A673 (cell line): ENCODE results near the gene HS6ST3. TPM values are rescaled to one million over a fixed set of nuclear protein-coding genes. Genes with fewer than 3 reads are reported as not detected.

Experiments
- BruUV-seq: library from RNA; stranded (reverse); fragments of 400-500 nt; replicated peaks from 2 replicates; lab custom pipeline; 2021; lab: Mats Ljungman, UMichigan
- CTCF ChIA-PET: fragments of 300-600 bp; sonication (Branson Sonifier 250); formaldehyde crosslinking; loops from one replicate; lab custom pipeline; 2022; ENCODE audit warnings: antibody characterized with exemption; lab: Charles Lee
- POLR2A ChIA-PET: fragments of 300-600 bp; sonication (Branson Sonifier 250); formaldehyde crosslinking; loops from one replicate; lab custom pipeline; 2022; ENCODE audit warnings: antibody characterized with exemption; ENCODE audit not compliant: low non-redundant PET; lab: Charles Lee
- DNase-seq: peaks from one replicate; pipeline ENCODE4 v3.0.0-alpha.2; 2015; ENCODE audit warnings: low spot score
- H3K27ac ChIP-seq: fragments of 200-600 bp; sonication (generic); 2 replicates; pipeline ENCODE4 v1.5.1; 2016; ENCODE audit warnings: mixed run types, low read depth, mild to moderate bottlenecking, mixed read lengths, antibody characterized with exemption, low read length; ENCODE audit not compliant: poor library complexity, severe bottlenecking
- H3K27me3 ChIP-seq: fragments of 200-600 bp; sonication (generic); replicated peaks from 2 replicates; pipeline ENCODE4 v1.6.1; 2017; ENCODE audit warnings: mixed run types, low read depth, mild to moderate bottlenecking, mixed read lengths, antibody characterized with exemption, low read length; ENCODE audit not compliant: insufficient read depth, poor library complexity
- H3K36me3 ChIP-seq: fragments of 200-600 bp; sonication (generic); 2 replicates; pipeline ENCODE4 v1.6.1; 2016; ENCODE audit warnings: mixed run types, mild to moderate bottlenecking, mixed read lengths, antibody characterized with exemption, low read length; ENCODE audit not compliant: insufficient read depth, poor library complexity, severe bottlenecking
- H3K4me1 ChIP-seq: fragments of 200-600 bp; sonication (generic); 2 replicates; pipeline ENCODE4 v1.6.1; 2017; ENCODE audit warnings: mixed run types, mild to moderate bottlenecking, mixed read lengths, antibody characterized with exemption, low read length; ENCODE audit not compliant: insufficient read depth, poor library complexity, severe bottlenecking
- H3K4me3 ChIP-seq: fragments of 200-600 bp; sonication (generic); 2 replicates; pipeline ENCODE4 v1.5.1; 2016; ENCODE audit warnings: low read depth, mixed run types, mild to moderate bottlenecking, mixed read lengths, low read length; ENCODE audit not compliant: poor library complexity, severe bottlenecking
- H3K9me3 ChIP-seq: fragments of 200-600 bp; sonication (generic); 2 replicates; pipeline ENCODE4 v1.6.1; 2016; ENCODE audit warnings: mixed run types, low read depth, mild to moderate bottlenecking, mixed read lengths, antibody characterized with exemption, low read length; ENCODE audit not compliant: poor library complexity, severe bottlenecking
- CTCF ChIP-seq: fragments of 300-800, 200-600 bp; sonication (generic); conservative IDR thresholded peaks from 2 replicates; pipeline ENCODE4 v1.5.1; 2017; ENCODE audit warnings: low read depth, mild to moderate bottlenecking, antibody characterized with exemption, low read length, moderate library complexity, mixed read lengths
- EZH2 ChIP-seq: fragments of 200-600 bp; sonication (generic); IDR thresholded peaks from 2 replicates; pipeline ENCODE4 v1.6.1; 2017; ENCODE audit warnings: borderline replicate concordance, low read depth, mild to moderate bottlenecking, mixed read lengths, antibody characterized with exemption, low read length; ENCODE audit not compliant: poor library complexity, severe bottlenecking
- intact Hi-C: fragments of 100-400 bp; cut with micrococcal nuclease; formaldehyde crosslinking; loops from one replicate; pipeline ENCODE4 v1.10.0; 2022; ENCODE audit not compliant: unreplicated experiment
- total RNA-seq: library from RNA; stranded (reverse); gene quantifications from 2 replicates; pipeline ENCODE4 v1.2.3, GENCODE V29; 2021

Gene HS6ST3
- total RNA-seq, 1 experiment from 2014 or later, result not detected

DNA sequence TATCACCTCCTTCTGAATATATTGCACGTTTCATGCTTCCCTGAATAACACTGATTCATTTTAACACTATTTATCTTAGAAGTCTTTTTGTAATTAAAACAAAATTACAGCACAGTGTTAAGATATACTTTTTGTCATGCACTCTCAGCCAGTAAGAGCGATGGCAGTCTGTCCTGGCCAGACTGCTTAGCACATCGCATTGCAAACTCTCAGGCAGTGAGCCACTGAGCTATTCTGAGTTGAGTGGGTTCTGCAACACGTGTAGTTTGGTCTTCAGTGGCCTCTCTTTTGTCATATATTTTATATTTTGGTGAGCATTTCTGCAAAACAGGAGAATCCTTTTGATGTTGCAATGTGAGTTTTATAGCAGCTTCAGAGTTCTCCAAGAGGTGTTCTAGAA is 332.1 kb downstream of the HS6ST3 start:
- DNase-seq, result no peak
- no peaks in the 10 kb centered on the region for H3K4me1 ChIP-seq
- H3K27ac ChIP-seq, result no peak overlapping the region
- H3K36me3 ChIP-seq, result no peaks in the 10 kb centered on the region
- CTCF ChIA-PET, result no interaction called here
- no peak for TF ChIP-seq CTCF
- TF ChIP-seq EZH2, result no peak
- H3K27me3 ChIP-seq, result no peaks in the 10 kb centered on the region
- H3K4me3 ChIP-seq, result no peak overlapping the region
- H3K9me3 ChIP-seq, result no peaks in the 10 kb centered on the region
- POLR2A ChIA-PET, result no interaction called here
- no TSS peak for BruUV-seq
- intact Hi-C loops, result no loop called here

DNA sequence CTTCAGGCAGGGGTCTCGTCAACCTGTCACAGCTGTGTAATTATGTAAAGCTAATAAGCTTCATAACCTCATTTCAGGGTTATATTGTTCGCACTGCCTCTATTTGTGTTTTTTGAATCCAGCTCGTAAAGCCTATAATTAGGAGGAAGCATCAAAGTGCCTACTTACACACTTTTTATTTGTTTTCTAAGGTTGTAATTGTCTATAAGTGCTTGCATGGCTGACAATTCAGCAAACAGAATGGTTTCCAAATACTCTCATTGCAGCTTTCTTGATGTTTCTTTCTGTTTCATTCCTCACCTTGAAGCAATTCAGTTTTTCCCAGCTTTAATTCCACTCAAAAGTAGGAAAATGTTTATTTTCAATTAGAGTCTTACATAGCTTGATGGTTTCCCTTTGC is 336.3 kb downstream of the HS6ST3 start:
- H3K27ac ChIP-seq, result no peak overlapping the region
- CTCF ChIA-PET, result no interaction called here
- no peak overlapping the region for H3K4me3 ChIP-seq
- no peaks in the 10 kb centered on the region for H3K4me1 ChIP-seq
- DNase-seq, result no peak
- H3K9me3 ChIP-seq, result no peaks in the 10 kb centered on the region
- no TSS peak for BruUV-seq
- TF ChIP-seq EZH2, result no peak
- no peak for TF ChIP-seq CTCF
- H3K36me3 ChIP-seq, result no peaks in the 10 kb centered on the region
- POLR2A ChIA-PET, result no interaction called here
- intact Hi-C loops, result no loop called here
- no peaks in the 10 kb centered on the region for H3K27me3 ChIP-seq

- no peaks in the 10 kb centered on the region for H3K4me1 ChIP-seq
- no peak for DNase-seq
- H3K36me3 ChIP-seq, result no peaks in the 10 kb centered on the region
- ChIA-PET CTCF (no interaction called here), POLR2A (no interaction called here)
- intact Hi-C loops, result no loop called here
- BruUV-seq, result no TSS peak
- H3K27me3 ChIP-seq, result no peaks in the 10 kb centered on the region
- H3K4me3 ChIP-seq, result no peak overlapping the region
- TF ChIP-seq CTCF (no peak), EZH2 (no peak)
- no peak overlapping the region for H3K27ac ChIP-seq
- no peaks in the 10 kb centered on the region for H3K9me3 ChIP-seq
These were observed 339.0 kb downstream of the HS6ST3 start for GRCh38 chr13:96428911-96429310.
